Thyroid gland (tissue), 4 donors: ENCODE measurements around the gene MICAL3.

Experiments
- POLR2A ChIP-seq, 2 donors: fragments of 450-650 bp; IDR thresholded peaks; one replicate each; pipeline ENCODE4 v1.6.1; 2017; ENCODE audit warnings: antibody characterized with exemption in 2 of 2, mild to moderate bottlenecking in 2 of 2, moderate library complexity in 1 of 2
- TF ChIP-seq, protein P1 (sequence below), 6 experiments: fragments of 200-600 bp in 3 of 6; fragments of 450-650 bp in 3 of 6; sonication (generic) in 3 of 6; IDR thresholded peaks; one replicate each; pipeline ENCODE4 v1.5.1; 2016 to 2019; ENCODE audit warnings: antibody characterized with exemption in 6 of 6, mild to moderate bottlenecking in 2 of 6, inconsistent platforms in 1 of 6, moderate library complexity in 1 of 6

DNA sequence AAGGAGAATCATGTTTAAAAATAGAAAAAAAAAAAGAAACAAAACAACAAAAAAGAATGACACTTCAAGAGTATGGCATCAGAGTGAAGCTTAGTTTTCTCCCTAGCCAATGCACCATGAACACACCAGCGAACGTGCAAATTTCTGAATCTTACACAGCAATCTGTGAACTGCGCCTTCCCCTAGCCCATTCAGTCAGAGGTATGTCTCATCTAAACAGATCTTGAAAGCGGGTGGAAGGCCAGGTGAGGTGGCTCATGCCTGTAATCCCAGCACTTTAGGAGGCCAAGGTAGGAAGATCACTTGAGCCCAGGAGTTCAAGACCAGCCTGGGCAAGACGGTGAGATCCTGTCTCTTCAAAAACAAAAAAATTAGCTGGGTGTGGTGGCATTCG, 113.1 kb downstream of the MICAL3 start:
- TF ChIP-seq, protein P1, sequence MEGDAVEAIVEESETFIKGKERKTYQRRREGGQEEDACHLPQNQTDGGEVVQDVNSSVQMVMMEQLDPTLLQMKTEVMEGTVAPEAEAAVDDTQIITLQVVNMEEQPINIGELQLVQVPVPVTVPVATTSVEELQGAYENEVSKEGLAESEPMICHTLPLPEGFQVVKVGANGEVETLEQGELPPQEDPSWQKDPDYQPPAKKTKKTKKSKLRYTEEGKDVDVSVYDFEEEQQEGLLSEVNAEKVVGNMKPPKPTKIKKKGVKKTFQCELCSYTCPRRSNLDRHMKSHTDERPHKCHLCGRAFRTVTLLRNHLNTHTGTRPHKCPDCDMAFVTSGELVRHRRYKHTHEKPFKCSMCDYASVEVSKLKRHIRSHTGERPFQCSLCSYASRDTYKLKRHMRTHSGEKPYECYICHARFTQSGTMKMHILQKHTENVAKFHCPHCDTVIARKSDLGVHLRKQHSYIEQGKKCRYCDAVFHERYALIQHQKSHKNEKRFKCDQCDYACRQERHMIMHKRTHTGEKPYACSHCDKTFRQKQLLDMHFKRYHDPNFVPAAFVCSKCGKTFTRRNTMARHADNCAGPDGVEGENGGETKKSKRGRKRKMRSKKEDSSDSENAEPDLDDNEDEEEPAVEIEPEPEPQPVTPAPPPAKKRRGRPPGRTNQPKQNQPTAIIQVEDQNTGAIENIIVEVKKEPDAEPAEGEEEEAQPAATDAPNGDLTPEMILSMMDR (IDR thresholded peaks at IDR 0.05) = no peak
- TF ChIP-seq POLR2A (IDR thresholded peaks at IDR 0.05) = no peak
